GM23338 (cell line): ENCODE results near the gene PHKG1. TPM values are rescaled to one million over a fixed set of nuclear protein-coding genes. Genes with fewer than 3 reads are reported as not detected.
"Not testable (repeated sequence)": the region's sequence is repeated elsewhere in the genome, so short reads cannot be mapped to it uniquely, and the experiment has no call there.

ENCODE experiments used
- ATAC-seq: fragments of 200-7000 bp; cut with Tn5 transposase; 3 replicates; pipeline ENCODE4 v1.9.1; 2020
- DNase-seq: peaks from one replicate; pipeline ENCODE4 v3.0.0-alpha.2; 2015; ENCODE audit warnings: low spot score
- H2AFZ ChIP-seq: fragments of 200-600 bp; sonication (generic); 2 replicates; pipeline ENCODE4 v1.8.0; 2016; ENCODE audit warnings: antibody characterized with exemption, mild to moderate bottlenecking, moderate library complexity
- H3F3A ChIP-seq: fragments of 200-600 bp; sonication (generic); replicated peaks from 2 replicates; pipeline ENCODE4 v1.8.0; 2017; ENCODE audit warnings: antibody characterized with exemption, mixed run types, low read depth
- H3K27ac ChIP-seq: fragments of 200-600 bp; sonication (generic); 2 replicates; pipeline ENCODE4 v1.6.1; 2016; ENCODE audit warnings: low read depth
- H3K27me3 ChIP-seq: fragments of 200-600 bp; sonication (generic); 2 replicates; pipeline ENCODE4 v1.8.0; 2016; ENCODE audit warnings: mild to moderate bottlenecking, mixed run types, moderate library complexity; ENCODE audit not compliant: insufficient read depth
- H3K36me3 ChIP-seq: fragments of 200-600 bp; sonication (generic); 2 replicates; pipeline ENCODE4 v1.8.0; 2016; ENCODE audit warnings: mild to moderate bottlenecking; ENCODE audit not compliant: insufficient read depth
- H3K4me1 ChIP-seq: fragments of 200-600 bp; sonication (generic); 2 replicates; pipeline ENCODE4 v1.8.0; 2016; ENCODE audit warnings: mild to moderate bottlenecking, moderate library complexity; ENCODE audit not compliant: insufficient read depth
- H3K4me2 ChIP-seq: fragments of 200-600 bp; sonication (generic); 2 replicates; pipeline ENCODE4 v1.7.1; 2017; ENCODE audit warnings: mixed run types
- H3K4me3 ChIP-seq: fragments of 200-600 bp; sonication (generic); 2 replicates; pipeline ENCODE4 v1.6.1; 2016; ENCODE audit warnings: mixed run types
- H3K79me2 ChIP-seq: fragments of 200-600 bp; sonication (generic); replicated peaks from 2 replicates; pipeline ENCODE4 v1.8.0; 2017; ENCODE audit warnings: mild to moderate bottlenecking; ENCODE audit not compliant: insufficient read depth
- H3K9me2 ChIP-seq: fragments of 200-600 bp; sonication (generic); 2 replicates; pipeline ENCODE4 v1.8.0; 2017; ENCODE audit not compliant: insufficient read depth
- H4K20me1 ChIP-seq: fragments of 200-600 bp; sonication (generic); replicated peaks from 2 replicates; pipeline ENCODE4 v1.8.0; 2017; ENCODE audit warnings: mild to moderate bottlenecking; ENCODE audit not compliant: insufficient read depth
- H3K27ac Mint-ChIP-seq: 2 replicates; pipeline ENCODE4 v1.8.0; 2020; ENCODE audit warnings: inconsistent platforms, mild to moderate bottlenecking, moderate library complexity, mixed read lengths
- H3K27me3 Mint-ChIP-seq: 3 replicates; pipeline ENCODE4 v1.8.0; 2022; ENCODE audit warnings: low read depth, mild to moderate bottlenecking, moderate library complexity, mixed read lengths, inconsistent platforms; ENCODE audit not compliant: insufficient read depth, poor library complexity
- H3K36me3 Mint-ChIP-seq: 3 replicates; pipeline ENCODE4 v1.8.0; 2021; ENCODE audit warnings: low read depth, mild to moderate bottlenecking, inconsistent platforms, moderate library complexity, mixed read lengths
- H3K4me1 Mint-ChIP-seq: 3 replicates; pipeline ENCODE4 v1.8.0; 2020; ENCODE audit warnings: mild to moderate bottlenecking, inconsistent platforms, mixed read lengths
- H3K4me3 Mint-ChIP-seq: 3 replicates; pipeline ENCODE4 v1.8.0; 2021; ENCODE audit warnings: moderate library complexity, mild to moderate bottlenecking, inconsistent platforms, mixed read lengths
- H3K9me3 Mint-ChIP-seq: 3 replicates; pipeline ENCODE4 v1.8.0; 2020; ENCODE audit warnings: moderate library complexity, mild to moderate bottlenecking, inconsistent platforms, mixed read lengths
- JUNB ChIP-seq: IDR thresholded peaks from one replicate; pipeline ENCODE4 v1.6.1; 2016; ENCODE audit warnings: antibody characterized with exemption; ENCODE audit not compliant: unreplicated experiment
- POLR2AphosphoS5 ChIP-seq: IDR thresholded peaks from 2 replicates; pipeline ENCODE4 v1.6.1; 2016; ENCODE audit warnings: antibody characterized with exemption, low read depth
- polyA plus RNA-seq: library from polyadenylated mRNA; unstranded; fragments of >200 nt; fragmentation: Nextera tagmentation; extraction: Ambion mirVana; gene quantifications from 2 replicates; pipeline ENCODE4 v1.2.1, GENCODE V29; 2016
- total RNA-seq: library from RNA; depleted of rRNA; stranded (reverse); fragments of >200 nt; shearing (Covaris generic); gene quantifications from 2 replicates; pipeline ENCODE4 v1.2.3, GENCODE V29; 2014
- TF ChIP-seq, protein P1 (sequence below), 2 experiments: fragments of 200-600 bp in 1 of 2; sonication (generic) in 1 of 2; conservative IDR thresholded peaks; 2 replicates each; pipeline versions ENCODE4 v1.5.1 to v1.6.1; 2016 to 2017; ENCODE audit warnings: antibody characterized with exemption in 2 of 2, low read depth in 2 of 2, mild to moderate bottlenecking in 2 of 2, moderate library complexity in 1 of 2

PHKG1 gene
- total and polyA plus RNA-seq, 2 experiments from 2014 or later, result not detected

DNA sequence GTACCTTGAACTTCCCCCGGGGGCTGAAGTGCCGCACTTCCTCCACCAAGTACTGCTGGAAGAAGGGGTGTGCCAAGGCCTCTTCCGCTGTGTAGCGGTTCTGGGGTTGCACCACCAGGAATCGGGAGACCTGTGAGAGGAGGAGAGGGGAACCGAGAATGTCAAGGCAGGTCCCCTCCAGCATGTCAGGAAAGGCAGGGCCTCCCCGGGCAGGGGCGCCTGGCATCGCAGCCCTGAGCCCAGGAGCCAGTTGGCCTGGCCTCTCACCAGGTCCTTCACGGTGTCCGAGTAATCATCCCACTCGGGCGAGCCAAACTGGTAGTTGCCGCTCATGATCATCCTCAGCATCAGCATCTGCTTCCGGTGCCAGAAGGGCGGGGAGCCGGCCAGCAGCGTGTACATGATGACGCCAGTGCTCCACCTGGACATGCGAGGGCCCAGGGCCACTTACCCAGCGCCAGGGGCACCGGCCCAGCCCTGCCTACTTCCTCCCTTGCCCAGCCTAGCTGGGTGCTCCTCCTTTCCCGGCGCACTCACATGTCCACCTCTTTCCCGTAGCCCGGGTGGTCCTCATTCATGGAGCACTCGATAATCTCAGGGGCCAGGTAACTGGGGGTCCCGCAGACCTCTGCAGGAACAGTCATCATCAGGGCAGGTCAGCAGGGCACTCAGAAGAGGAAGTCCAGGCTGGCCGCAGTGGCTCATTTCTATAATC, 11.0 kb downstream of the PHKG1 start:
- Histone ChIP-seq H3K4me3 (no peak overlapping the region), H3K79me2 (no peaks in the 10 kb centered on the region), H3K27me3 (no peaks in the 10 kb centered on the region), H4K20me1 (no peaks in the 10 kb centered on the region), H3K36me3 (no peaks in the 10 kb centered on the region; the same call in 1 of the 2 replicates), H2AFZ (no peak overlapping the region), H3K27ac (no peak overlapping the region), H3K4me1 (no peaks in the 10 kb centered on the region), H3K4me2 (no peak overlapping the region), H3K9me2 (no peaks in the 10 kb centered on the region), H3F3A (no peaks in the 10 kb centered on the region)
- DNase-seq, result no peak
- Mint-ChIP-seq H3K4me1 (no peaks in the 10 kb centered on the region), H3K27me3 (peaks cover 12% of the 10 kb centered on the region), H3K4me3 (no peak overlapping the region), H3K9me3 (peaks cover 3% of the 10 kb centered on the region; the same call in 1 of the 3 replicates), H3K36me3 (peaks cover 15% of the 10 kb centered on the region), H3K27ac (no peak overlapping the region)
- TF ChIP-seq, protein P1, sequence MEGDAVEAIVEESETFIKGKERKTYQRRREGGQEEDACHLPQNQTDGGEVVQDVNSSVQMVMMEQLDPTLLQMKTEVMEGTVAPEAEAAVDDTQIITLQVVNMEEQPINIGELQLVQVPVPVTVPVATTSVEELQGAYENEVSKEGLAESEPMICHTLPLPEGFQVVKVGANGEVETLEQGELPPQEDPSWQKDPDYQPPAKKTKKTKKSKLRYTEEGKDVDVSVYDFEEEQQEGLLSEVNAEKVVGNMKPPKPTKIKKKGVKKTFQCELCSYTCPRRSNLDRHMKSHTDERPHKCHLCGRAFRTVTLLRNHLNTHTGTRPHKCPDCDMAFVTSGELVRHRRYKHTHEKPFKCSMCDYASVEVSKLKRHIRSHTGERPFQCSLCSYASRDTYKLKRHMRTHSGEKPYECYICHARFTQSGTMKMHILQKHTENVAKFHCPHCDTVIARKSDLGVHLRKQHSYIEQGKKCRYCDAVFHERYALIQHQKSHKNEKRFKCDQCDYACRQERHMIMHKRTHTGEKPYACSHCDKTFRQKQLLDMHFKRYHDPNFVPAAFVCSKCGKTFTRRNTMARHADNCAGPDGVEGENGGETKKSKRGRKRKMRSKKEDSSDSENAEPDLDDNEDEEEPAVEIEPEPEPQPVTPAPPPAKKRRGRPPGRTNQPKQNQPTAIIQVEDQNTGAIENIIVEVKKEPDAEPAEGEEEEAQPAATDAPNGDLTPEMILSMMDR (conservative IDR thresholded peaks at IDR 0.05; ENCODE audit: low read depth in 2 of 2), result no peak
- no peak for TF ChIP-seq JUNB
- ATAC-seq, result no peak

- H3K27ac ChIP-seq, H3K9me3 Mint-ChIP-seq, H3K4me2 ChIP-seq, H3K79me2 ChIP-seq, ATAC-seq, H3K4me3 ChIP-seq, H3K27ac Mint-ChIP-seq, H3K4me1 ChIP-seq, H3F3A ChIP-seq, DNase-seq, H3K9me2 ChIP-seq, H3K4me1 Mint-ChIP-seq, H3K36me3 ChIP-seq, H2AFZ ChIP-seq, H3K4me3 Mint-ChIP-seq, H3K27me3 ChIP-seq, H4K20me1 ChIP-seq: not testable (repeated sequence)
- Mint-ChIP-seq H3K27me3 (peaks cover 12% of the 10 kb centered on the region), H3K36me3 (peaks cover 21% of the 10 kb centered on the region)
These were observed 11.9 kb downstream of the PHKG1 start for GRCh38 chr7:56080726-56081435.

DNA sequence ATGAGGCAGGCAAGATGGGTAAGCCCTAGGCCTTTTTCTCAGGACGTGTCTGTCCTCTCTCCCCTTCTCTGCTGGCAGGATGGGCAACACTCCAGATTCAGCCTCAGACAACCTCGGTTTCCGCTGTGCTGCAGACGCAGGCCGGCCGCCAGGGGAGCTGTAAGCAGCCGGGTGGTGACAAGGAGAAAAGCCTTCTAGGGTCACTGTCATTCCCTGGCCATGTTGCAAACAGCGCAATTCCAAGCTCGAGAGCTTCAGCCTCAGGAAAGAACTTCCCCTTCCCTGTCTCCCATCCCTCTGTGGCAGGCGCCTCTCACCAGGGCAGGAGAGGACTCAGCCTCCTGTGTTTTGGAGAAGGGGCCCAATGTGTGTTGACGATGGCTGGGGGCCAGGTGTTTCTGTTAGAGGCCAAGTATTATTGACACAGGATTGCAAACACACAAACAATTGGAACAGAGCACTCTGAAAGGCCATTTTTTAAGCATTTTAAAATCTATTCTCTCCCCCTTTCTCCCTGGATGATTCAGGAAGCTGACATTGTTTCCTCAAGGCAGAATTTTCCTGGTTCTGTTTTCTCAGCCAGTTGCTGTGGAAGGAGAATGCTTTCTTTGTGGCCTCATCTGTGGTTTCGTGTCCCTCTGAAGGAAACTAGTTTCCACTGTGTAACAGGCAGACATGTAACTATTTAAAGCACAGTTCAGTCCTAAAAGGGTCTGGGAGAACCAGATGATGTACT, 13.1 kb downstream of the PHKG1 start:
- Histone ChIP-seq H4K20me1 (no peaks in the 10 kb centered on the region), H3F3A (no peaks in the 10 kb centered on the region), H3K9me2 (no peaks in the 10 kb centered on the region), H2AFZ (no peak overlapping the region), H3K4me3 (no peak overlapping the region), H3K4me1 (no peaks in the 10 kb centered on the region), H3K4me2 (no peak overlapping the region), H3K27ac (no peak overlapping the region), H3K79me2 (no peaks in the 10 kb centered on the region), H3K36me3 (no peaks in the 10 kb centered on the region; the same call in 1 of the 2 replicates), H3K27me3 (no peaks in the 10 kb centered on the region)
- Mint-ChIP-seq H3K27me3 (peaks cover 10% of the 10 kb centered on the region), H3K27ac (no peak overlapping the region), H3K4me1 (no peaks in the 10 kb centered on the region), H3K36me3 (peaks cover 21% of the 10 kb centered on the region), H3K4me3 (no peak overlapping the region), H3K9me3 (no peaks in the 10 kb centered on the region)
- ATAC-seq (peak; percentile 70), DNase-seq (peak; percentile 59)
- TF ChIP-seq POLR2AphosphoS5, result no peak
- TF ChIP-seq, protein P1 (conservative IDR thresholded peaks at IDR 0.05; ENCODE audit: low read depth in 2 of 2), result peak; percentile 56
